ENCODE data around the gene DDX17. TPM values are rescaled to one million over a fixed set of nuclear protein-coding genes. Genes with fewer than 3 reads are reported as not detected.
A peak's percentile ranks its signal among the peaks of the same experiment; 100 is the strongest.

DDX17 gene
- total and polyA plus RNA-seq, 12 donors: 76.2 to 241 (median 169) TPM

GRCh38 chr22:38523029-38523428, 16.9 kb upstream of the DDX17 start:
- DNase-seq (no peak), ATAC-seq (no peak)
- Histone ChIP-seq H3K4me3 (no peak overlapping the region), H3K9me3 (no peaks in the 10 kb centered on the region), H3K27me3 (peaks cover 0 to 61% (median 5%) of the 10 kb centered on the region in 7 donors), H3K27ac (no peak overlapping the region), H3K4me1 (no peaks in the 10 kb centered on the region), H3K36me3 (no peaks in the 10 kb centered on the region)
- intact Hi-C loops (cut with DNase I): no loop called here
- 95 to 98% methylated on average over 3 of the region's 3 CpGs for WGBS, 2 donors
- no peak for TF ChIP-seq CTCF (IDR thresholded peaks at IDR 0.05)

GRCh38 chr22:38519453-38520250, 13.5 kb upstream of the DDX17 start:
- no peak for TF ChIP-seq CTCF (IDR thresholded peaks at IDR 0.05)
- ATAC-seq: no peak
- Histone ChIP-seq H3K36me3 (no peaks in the 10 kb centered on the region), H3K9me3 (no peaks in the 10 kb centered on the region), H3K27me3 (peaks cover 0 to 30% (median 0%) of the 10 kb centered on the region in 7 donors), H3K4me1 (no peaks in the 10 kb centered on the region), H3K4me3 (no peak overlapping the region), H3K27ac (no peak overlapping the region)
- WGBS, 2 donors: 95 to 100% methylated on average over 2 of the region's 2 CpGs
- intact Hi-C loops (cut with DNase I): no loop called here
- no peak for DNase-seq

- Histone ChIP-seq H3K4me3 (no peak overlapping the region), H3K4me1 (no peaks in the 10 kb centered on the region), H3K36me3 (no peaks in the 10 kb centered on the region), H3K27ac (no peak overlapping the region), H3K27me3 (peaks cover 0 to 21% (median 0%) of the 10 kb centered on the region in 7 donors), H3K9me3 (no peaks in the 10 kb centered on the region)
- no peak for TF ChIP-seq CTCF (IDR thresholded peaks at IDR 0.05)
- ATAC-seq (no peak), DNase-seq (no peak)
- intact Hi-C loops (cut with DNase I): no loop called here
- WGBS, 2 donors: 93 to 94% methylated on average over 4 of the region's 4 CpGs
Observed at GRCh38 chr22:38518620-38519019, 12.5 kb upstream of the DDX17 start.

- WGBS, 2 donors: 64 to 80% methylated on average over 1 of the region's 1 CpG
- no peak overlapping the region for H3K4me3 ChIP-seq
- DNase-seq: no peak
- H3K9me3 ChIP-seq: no peaks in the 10 kb centered on the region
- H3K36me3 ChIP-seq: no peaks in the 10 kb centered on the region
- TF ChIP-seq CTCF (IDR thresholded peaks at IDR 0.05): peak in 6 of 9 donors; percentile 7 to 36 (median 22)
- no peaks in the 10 kb centered on the region for H3K4me1 ChIP-seq
- no peaks in the 10 kb centered on the region for H3K27me3 ChIP-seq
- intact Hi-C loops (cut with DNase I): no loop called here
- no peak overlapping the region for H3K27ac ChIP-seq
- peak in 1 of 8 donors; percentile 37 for ATAC-seq
Observed at GRCh38 chr22:38513063-38513462, 7.0 kb upstream of the DDX17 start.
